HG02642 (cell line): ENCODE data around the gene CLCN4.

ENCODE experiments used
- ATAC-seq: cut with Tn5 transposase; IDR thresholded peaks from one replicate; pipeline ENCODE4 v1.9.1; 2021; ENCODE audit warnings: mild to moderate bottlenecking; ENCODE audit not compliant: unreplicated experiment, poor library complexity

The CLCN4 gene

DNA sequence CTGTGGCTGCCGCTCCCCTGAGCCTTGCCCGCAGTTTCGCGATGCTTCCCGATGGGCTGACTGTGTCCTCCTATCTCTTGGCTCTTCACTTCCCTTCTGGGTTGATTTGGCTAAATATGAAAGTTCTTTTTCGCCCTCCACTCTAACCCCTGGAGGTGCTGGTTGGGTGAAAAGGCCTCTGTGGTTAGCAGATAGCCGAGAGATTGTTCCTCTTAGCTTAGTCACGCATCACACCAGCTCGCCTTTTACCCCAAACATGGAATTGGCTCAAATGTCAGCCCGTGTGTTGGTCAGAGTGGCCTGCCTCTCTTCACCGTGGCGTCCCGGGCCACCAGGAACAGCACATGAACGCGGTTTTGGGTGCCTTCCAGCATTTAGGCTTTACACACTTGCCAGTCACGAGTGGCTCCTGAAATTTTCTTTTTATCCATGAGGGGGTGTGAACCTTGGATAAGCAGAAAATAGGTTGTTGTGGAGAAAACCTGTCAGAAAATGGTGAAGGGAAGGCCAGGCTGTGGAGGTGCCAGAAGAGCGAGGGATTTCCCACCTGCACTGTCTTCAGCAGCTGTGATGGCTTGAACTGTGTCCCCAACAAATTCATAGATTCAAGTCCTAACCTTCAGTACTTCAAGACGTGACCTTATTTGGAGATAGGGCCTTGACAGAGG, 8.9 kb downstream of the CLCN4 start:
- no peak for ATAC-seq

GRCh38 chrX:10166248-10166716, 9.5 kb downstream of the CLCN4 start:
- no peak for ATAC-seq

DNA sequence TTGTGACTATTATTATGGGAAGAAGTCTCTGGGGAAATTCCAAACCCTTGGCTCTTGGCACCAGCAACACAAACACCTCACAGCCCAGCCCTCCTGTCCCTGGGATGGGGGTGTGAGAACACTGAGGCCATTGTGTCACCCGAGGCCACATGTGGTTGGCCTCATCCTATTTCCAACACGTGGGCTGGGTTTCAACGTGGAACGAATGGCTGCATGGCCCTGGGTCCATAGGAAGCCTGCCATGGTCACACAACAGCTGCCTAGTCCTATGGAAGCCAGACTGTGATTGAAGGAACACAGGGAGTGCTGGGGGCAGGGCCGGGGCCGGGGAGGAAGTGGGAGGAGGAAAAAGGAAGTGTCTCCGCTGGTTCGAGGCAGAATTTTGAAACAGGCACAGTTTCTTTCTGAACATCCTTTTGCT, 10.0 kb downstream of the CLCN4 start:
- no peak for ATAC-seq

GRCh38 chrX:10167573-10167972, 10.8 kb downstream of the CLCN4 start:
- peak; percentile 60 for ATAC-seq

DNA sequence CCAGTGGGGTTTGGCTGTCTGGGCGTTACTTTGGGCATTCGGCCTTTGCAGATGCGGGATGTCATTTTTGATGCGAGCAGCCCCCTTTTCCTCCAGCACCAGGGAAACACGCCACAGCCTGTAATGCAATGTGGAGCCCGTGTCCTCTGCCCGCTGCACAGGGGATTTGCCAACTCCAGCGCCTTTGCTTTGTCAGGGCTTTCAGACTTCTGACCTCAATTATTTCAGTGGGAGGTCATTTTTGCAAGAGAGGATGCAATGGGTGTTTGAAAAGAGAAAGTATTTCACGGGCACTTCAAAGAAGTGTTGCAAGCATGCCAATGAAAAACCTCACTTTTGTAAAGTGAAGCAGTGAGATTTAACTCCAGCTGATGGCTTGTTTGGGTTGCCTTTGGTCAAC, 11.5 kb downstream of the CLCN4 start:
- no peak for ATAC-seq

DNA sequence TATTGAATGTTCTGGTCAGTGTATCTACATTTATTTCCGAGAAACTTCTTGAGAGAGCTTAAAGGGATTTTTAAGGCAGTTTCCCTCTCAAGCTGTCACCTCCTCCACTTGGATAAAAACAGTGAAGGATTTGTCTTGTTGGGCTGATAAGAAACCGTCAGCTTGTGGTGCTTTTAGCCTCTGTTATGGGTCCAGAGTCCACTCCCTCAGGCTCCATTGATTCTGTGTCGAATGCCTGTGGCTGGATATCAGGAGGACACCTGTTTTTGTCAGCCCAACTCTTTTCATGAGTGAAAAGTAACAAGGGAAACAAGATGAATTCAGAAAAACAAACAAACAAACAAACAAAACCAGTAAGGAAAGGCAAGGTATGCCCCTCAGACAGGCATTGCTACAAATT, 12.4 kb downstream of the CLCN4 start:
- no peak for ATAC-seq

DNA sequence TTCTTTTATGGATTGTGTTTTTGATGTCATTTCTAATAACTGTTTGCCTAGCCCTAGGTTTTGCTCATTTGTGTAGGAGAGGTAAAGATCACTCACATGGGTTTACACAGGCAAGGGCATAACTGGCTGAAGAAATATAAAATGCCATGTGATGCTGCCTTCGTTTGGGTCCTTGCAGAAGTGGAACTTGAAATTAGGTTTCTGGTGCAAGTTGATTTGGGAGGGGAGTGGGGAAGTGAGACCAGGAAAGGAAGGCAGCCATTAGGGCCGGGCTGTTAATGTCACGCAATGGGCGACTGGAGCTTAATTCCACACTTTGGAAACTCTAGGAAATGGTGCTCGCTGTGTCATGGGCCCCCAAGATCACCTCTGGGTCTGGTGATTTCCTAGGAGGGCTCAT, 14.5 kb downstream of the CLCN4 start:
- no peak for ATAC-seq

DNA sequence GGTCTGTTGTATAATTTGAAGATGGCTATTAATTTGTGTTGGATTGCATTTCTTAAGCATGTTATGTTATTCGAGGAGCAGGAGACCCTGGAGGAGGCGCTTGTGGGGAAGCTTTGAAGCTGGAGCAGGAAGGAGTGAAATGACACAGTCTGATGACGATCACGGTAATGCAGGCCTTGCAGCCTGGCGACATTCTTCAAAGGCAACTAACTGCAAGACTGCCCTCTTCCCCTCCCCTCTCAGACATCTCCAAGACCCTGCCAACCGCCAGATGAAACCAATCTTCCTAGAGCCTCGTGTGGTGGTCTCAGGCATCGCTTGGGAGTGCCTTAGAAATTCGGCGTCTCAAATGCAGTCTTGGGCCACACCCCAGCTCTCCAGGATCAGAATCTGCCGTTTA, 16.1 kb downstream of the CLCN4 start:
- no peak for ATAC-seq

GRCh38 chrX:10173331-10173900, 16.6 kb downstream of the CLCN4 start:
- no peak for ATAC-seq

DNA sequence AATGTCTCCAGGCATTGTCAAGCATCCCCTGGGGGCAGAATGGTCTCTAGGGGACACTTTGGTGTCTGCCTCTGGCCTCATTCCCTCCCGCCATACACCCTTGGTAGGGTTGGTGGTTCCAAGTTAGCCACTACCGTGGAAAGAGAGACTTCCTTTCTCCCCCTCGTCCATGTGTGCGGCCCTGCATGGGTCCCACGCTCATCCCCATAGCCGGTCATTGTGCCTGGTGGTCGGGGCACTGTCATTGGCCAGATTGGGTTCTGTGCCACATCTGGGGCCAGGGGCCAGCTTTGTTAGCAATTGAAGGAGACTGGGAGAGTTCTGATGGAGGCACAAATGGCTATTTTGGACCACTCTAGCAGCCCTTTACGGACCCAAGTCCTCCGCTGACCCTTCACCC, 17.3 kb downstream of the CLCN4 start:
- ATAC-seq: no peak

DNA sequence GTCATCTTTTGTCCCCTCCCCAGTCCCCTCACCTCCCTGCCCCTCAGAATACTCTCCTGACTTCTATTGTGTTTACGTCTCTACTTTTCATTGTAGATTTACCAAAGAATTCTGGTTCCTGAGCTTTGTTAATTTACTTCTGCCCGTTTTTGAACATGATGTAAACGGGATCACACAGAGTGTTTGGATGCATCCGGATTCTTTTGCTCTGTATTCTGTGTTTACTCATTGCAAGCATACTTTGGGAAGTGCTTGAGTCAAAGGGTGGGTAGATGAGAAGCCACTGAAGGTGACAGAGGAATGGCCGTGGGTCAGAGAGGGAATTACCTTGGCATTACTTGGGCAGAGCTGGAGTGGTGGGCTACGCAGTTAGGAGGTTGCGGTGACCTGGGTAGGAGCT, 18.0 kb downstream of the CLCN4 start:
- no peak for ATAC-seq

- ATAC-seq: no peak
Measured at GRCh38 chrX:10175319-10175871, 18.6 kb downstream of the CLCN4 start.

DNA sequence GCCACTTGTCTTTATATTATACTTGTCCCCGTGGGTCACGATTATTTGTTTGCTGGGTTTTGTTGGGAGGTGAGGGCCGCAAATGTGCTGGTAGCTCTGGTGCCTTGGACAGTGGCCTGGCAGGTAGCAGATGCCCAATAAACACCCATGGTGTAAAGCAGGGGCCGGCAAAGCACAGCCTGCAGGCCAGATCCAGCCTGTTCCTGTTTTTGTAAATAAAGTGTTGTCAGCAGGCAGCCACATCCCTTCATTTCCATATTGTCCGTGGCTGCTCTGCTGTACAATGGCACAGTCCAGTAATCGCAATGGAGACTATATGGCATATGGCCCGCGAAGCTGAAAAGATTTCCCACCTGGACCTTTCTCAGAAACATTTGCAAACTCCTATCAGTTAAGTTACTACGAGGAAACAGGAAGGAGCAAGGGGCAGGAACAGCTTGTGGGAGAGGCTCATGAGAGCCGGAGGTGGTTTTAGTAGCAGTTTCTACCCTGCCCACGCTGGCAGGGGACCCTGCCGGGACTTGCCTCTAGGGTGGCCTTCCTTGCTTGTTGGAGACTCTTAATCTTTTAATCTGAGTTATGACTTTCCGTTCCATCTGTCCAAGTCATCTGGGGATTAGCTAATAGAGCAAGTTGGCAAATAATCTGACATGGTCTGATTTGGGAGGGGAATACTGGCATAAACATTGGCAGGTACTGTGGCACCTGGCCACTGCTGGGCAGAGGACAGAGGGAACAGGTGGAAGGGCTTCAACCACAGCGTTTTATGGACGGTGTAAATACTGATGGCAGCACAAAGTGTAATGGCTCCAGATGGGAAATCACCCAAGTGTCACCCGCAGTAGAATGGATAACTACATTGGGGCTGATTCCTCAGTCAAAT, 19.6 kb downstream of the CLCN4 start:
- no peak for ATAC-seq

- no peak for ATAC-seq
Measured at GRCh38 chrX:10177004-10177396, 20.2 kb downstream of the CLCN4 start.

DNA sequence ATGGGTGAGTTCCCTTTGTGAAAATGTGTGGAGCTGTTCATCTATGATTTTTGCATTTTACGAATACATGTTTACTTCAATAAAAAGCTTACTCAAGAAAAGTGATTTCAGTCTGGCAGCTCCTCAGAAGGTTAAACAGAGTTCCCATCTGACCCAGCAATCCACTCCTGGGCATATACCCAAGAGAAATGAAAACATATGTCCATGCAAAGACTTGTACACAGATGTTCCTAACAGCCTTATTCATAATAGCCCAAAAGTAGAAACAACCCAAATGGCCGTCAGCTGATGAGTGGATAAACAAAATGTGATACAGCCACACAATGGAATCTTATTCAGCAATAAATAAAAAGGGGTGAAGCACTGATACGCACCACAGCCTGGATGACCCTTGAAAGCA, 20.8 kb downstream of the CLCN4 start:
- ATAC-seq: no peak

GRCh38 chrX:10178866-10179463, 22.2 kb downstream of the CLCN4 start:
- ATAC-seq: no peak

DNA sequence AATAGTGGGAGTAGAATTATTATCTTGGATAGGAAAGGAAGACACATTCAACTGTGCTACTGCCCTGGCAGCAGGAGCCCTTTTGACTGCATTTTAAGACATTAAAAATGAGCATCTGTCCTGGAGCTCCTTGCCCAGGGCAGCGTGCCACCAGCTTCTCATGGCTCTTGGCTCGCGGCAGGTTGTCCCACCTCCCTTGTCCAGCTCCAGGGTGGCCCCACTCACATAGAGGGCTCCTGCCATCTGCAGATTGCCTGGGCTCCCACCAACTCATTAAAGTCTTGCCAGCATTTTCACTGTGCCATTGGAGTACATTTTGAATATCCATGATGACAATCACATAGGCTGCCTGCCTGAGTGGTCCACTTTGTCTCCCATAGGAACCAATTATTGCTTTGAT, 27.0 kb downstream of the CLCN4 start:
- ATAC-seq: no peak

GRCh38 chrX:10184411-10184810, 27.6 kb downstream of the CLCN4 start:
- no peak for ATAC-seq

DNA sequence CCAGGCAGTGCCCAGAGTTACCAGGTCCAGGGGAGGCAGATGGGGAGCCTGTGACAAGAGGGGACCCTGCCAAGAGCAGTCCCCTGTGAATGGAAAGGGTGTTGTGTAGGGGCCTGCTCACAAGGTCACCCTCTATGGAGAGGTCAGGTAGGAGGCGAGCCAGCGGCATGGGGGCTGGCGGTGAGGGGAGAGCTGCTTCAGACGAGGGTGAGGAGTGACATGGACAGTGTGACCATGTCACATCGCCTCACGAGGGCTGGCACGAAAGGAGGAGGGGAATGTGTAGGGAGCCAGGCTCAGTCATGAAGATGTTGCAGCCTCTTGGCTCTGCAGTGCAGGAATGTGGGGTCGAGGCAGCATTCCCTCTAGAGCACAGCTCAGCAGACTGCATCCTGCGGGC, 29.6 kb downstream of the CLCN4 start:
- ATAC-seq: no peak

DNA sequence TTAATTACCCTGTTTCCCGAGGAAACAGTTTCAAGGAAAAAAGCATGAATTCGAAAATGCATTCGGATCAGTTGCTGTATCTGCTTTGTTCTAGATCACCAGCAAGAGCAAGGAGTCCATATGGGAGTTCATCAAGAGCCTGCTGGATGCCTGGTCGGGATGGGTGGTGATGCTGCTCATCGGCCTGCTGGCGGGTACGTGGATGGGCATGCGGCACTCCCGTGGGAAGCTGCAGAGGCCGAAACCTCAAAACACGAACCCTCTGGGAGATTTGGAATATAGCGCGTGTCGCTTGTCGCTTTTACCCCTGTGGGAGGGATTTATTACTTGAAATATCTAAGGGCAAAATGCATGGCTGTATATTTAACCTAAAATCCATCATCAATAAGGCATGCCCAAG, 30.6 kb downstream of the CLCN4 start:
- no peak for ATAC-seq
